Astrocyte (in vitro differentiated cells and primary cell): ENCODE measurements around the gene MFAP3.

Experiments used
- CTCF ChIP-seq: IDR thresholded peaks from 2 replicates; pipeline ENCODE4 v1.5.1; 2011; ENCODE audit warnings: low read depth, mild to moderate bottlenecking, inconsistent platforms, low read length, moderate library complexity; ENCODE audit not compliant: insufficient read depth
- EZH2 ChIP-seq: IDR thresholded peaks from 2 replicates; pipeline ENCODE4 v1.6.1; 2012; ENCODE audit warnings: mild to moderate bottlenecking, low read length, inconsistent platforms; ENCODE audit not compliant: insufficient read depth

GRCh38 chr5:154076240-154076922, 37.6 kb downstream of the MFAP3 start:
- no peak for TF ChIP-seq CTCF
- TF ChIP-seq EZH2: no peak
